Fibroblast of pulmonary artery (primary cell): ENCODE measurements around the gene IL12RB1.
A peak's percentile ranks its signal among the peaks of the same experiment; 100 is the strongest.
"Not testable (repeated sequence)": the region's sequence is repeated elsewhere in the genome, so short reads cannot be mapped to it uniquely, and the experiment has no call there.

Experiments
- DNase-seq: peaks from one replicate; pipeline ENCODE4 v3.0.0-alpha.2; 2010; ENCODE audit warnings: low read depth
- H3K4me3 ChIP-seq: replicated peaks from 2 replicates; pipeline ENCODE4 v1.5.1; 2011; ENCODE audit warnings: low read depth, mild to moderate bottlenecking, control low read depth, low read length, moderate library complexity
- CTCF ChIP-seq: IDR thresholded peaks from 2 replicates; pipeline ENCODE4 v1.5.1; 2011; ENCODE audit warnings: mild to moderate bottlenecking, control low read depth, low read length, inconsistent platforms; ENCODE audit errors: missing control alignments

IL12RB1 gene

GRCh38 chr19:18110609-18111232 lies 24.0 kb upstream of the IL12RB1 start:
- peak overlapping the region; percentile 75 for H3K4me3 ChIP-seq
- DNase-seq: no peak
- TF ChIP-seq CTCF: no peak

GRCh38 chr19:18109733-18110608 lies 23.2 kb upstream of the IL12RB1 start:
- TF ChIP-seq CTCF: no peak
- peak overlapping the region; percentile 75 for H3K4me3 ChIP-seq
- DNase-seq: no peak

GRCh38 chr19:18109341-18109732 lies 22.6 kb upstream of the IL12RB1 start:
- no peak for TF ChIP-seq CTCF
- no peak for DNase-seq
- H3K4me3 ChIP-seq: peak overlapping the region; percentile 75

GRCh38 chr19:18108897-18109296 lies 22.2 kb upstream of the IL12RB1 start:
- no peak overlapping the region for H3K4me3 ChIP-seq
- DNase-seq: no peak
- TF ChIP-seq CTCF: no peak

GRCh38 chr19:18107235-18107634 lies 20.5 kb upstream of the IL12RB1 start:
- DNase-seq: no peak
- no peak overlapping the region for H3K4me3 ChIP-seq
- no peak for TF ChIP-seq CTCF

GRCh38 chr19:18105259-18105658 lies 18.5 kb upstream of the IL12RB1 start:
- not testable (repeated sequence) for DNase-seq, H3K4me3 ChIP-seq

- peak overlapping the region; percentile 49 for H3K4me3 ChIP-seq
- no peak for DNase-seq
- no peak for TF ChIP-seq CTCF
Measured at GRCh38 chr19:18104793-18105131, 18.0 kb upstream of the IL12RB1 start.
